Osteoblast (primary cell): ENCODE results near the gene LMAN2L. TPM values are rescaled to one million over a fixed set of nuclear protein-coding genes. Genes with fewer than 3 reads are reported as not detected.

ENCODE experiments used
- DNase-seq: peaks from one replicate; pipeline ENCODE4 v3.0.0; 2011; ENCODE audit warnings: low spot score, mixed read lengths; ENCODE audit not compliant: insufficient read length; ENCODE audit errors: missing footprints
- H2AFZ ChIP-seq: 2 replicates; pipeline ENCODE4 v1.6.0; 2011; ENCODE audit warnings: mild to moderate bottlenecking, low read length
- H3K27ac ChIP-seq: 2 replicates; pipeline ENCODE4 v1.5.1; 2011; ENCODE audit warnings: mild to moderate bottlenecking, low read depth, low read length, moderate library complexity
- H3K27me3 ChIP-seq: 2 replicates; pipeline ENCODE4 v1.6.0; 2012; ENCODE audit warnings: mild to moderate bottlenecking, control low read depth, inconsistent platforms, low read length, moderate library complexity; ENCODE audit not compliant: insufficient read depth
- H3K36me3 ChIP-seq: 2 replicates; pipeline ENCODE4 v1.5.1; 2011; ENCODE audit warnings: mild to moderate bottlenecking, low read length, control low read depth, moderate library complexity; ENCODE audit not compliant: insufficient read depth
- H3K4me1 ChIP-seq: 2 replicates; pipeline ENCODE4 v1.5.1; 2011; ENCODE audit warnings: mild to moderate bottlenecking, low read length, control low read depth, moderate library complexity; ENCODE audit not compliant: insufficient read depth
- H3K4me2 ChIP-seq: 2 replicates; pipeline ENCODE4 v1.6.0; 2011; ENCODE audit warnings: mild to moderate bottlenecking, low read length; ENCODE audit not compliant: insufficient read depth
- H3K4me3 ChIP-seq: fragments of 200-600 bp; sonication (generic); 3 replicates; pipeline ENCODE4 v1.5.1; 2012; ENCODE audit warnings: mild to moderate bottlenecking, low read length, inconsistent platforms; ENCODE audit not compliant: insufficient read depth
- H3K79me2 ChIP-seq: 2 replicates; pipeline ENCODE4 v1.6.0; 2012; ENCODE audit warnings: mild to moderate bottlenecking, low read length, control low read depth, inconsistent platforms; ENCODE audit not compliant: insufficient read depth
- H3K9me3 ChIP-seq: 2 replicates; pipeline ENCODE4 v1.5.1; 2011; ENCODE audit warnings: low read depth, low read length, control low read depth
- H4K20me1 ChIP-seq: 2 replicates; pipeline ENCODE4 v1.6.0; 2012; ENCODE audit warnings: mild to moderate bottlenecking, low read length, control low read depth; ENCODE audit not compliant: insufficient read depth
- total RNA-seq: library from RNA; depleted of rRNA; stranded (reverse); fragments of >200 nt; gene quantifications from 2 replicates; pipeline ENCODE4 v1.2.3, GENCODE V29; 2012
- TF ChIP-seq, protein P1 (sequence below): IDR thresholded peaks from 2 replicates; pipeline ENCODE4 v1.5.1; 2011; ENCODE audit warnings: mild to moderate bottlenecking, low read depth, low read length, moderate library complexity; ENCODE audit errors: extremely low read depth

The LMAN2L gene
- total RNA-seq, 1 donor: 26.4 TPM

DNA sequence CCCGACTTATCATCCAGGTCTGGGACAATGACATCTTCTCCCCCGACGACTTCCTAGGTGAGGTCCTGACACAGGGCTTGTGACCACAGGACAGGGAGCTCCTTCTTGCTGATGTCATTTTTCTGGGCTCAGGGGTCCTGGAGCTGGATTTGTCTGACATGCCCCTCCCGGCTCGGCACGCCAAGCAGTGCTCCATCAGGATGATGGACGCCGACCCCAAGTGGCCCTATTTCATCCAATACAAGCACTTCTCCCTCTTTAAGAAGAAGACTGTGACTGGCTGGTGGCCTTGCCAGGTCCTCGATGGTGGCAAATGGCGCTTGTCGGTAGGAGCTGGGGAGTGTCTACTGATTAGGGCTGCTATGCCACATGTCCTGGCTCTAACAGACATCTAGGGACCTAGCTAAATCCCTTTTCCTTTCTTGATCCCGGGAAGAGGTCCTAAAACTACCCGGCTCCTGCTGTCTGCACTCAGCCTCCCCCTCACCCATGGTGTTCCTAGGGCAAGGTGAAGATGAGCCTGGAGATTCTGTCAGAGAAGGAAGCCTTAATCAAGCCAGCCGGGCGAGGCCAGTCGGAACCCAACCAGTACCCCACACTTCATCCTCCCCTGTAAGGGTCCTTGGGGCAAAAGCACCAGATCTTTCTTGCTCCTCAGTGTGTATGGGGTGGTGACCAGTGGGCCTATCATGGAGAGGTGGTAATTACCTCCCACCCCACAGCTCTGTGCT lies 36.7 kb downstream of the LMAN2L start:
- Histone ChIP-seq H3K4me2 (no peak overlapping the region), H2AFZ (no peak overlapping the region), H3K27ac (no peak overlapping the region), H3K4me3 (no peak overlapping the region), H3K79me2 (no peaks in the 10 kb centered on the region), H3K9me3 (no peaks in the 10 kb centered on the region), H3K4me1 (no peaks in the 10 kb centered on the region), H3K27me3 (no peaks in the 10 kb centered on the region), H4K20me1 (no peaks in the 10 kb centered on the region), H3K36me3 (peaks cover 18% of the 10 kb centered on the region)
- TF ChIP-seq, protein P1, sequence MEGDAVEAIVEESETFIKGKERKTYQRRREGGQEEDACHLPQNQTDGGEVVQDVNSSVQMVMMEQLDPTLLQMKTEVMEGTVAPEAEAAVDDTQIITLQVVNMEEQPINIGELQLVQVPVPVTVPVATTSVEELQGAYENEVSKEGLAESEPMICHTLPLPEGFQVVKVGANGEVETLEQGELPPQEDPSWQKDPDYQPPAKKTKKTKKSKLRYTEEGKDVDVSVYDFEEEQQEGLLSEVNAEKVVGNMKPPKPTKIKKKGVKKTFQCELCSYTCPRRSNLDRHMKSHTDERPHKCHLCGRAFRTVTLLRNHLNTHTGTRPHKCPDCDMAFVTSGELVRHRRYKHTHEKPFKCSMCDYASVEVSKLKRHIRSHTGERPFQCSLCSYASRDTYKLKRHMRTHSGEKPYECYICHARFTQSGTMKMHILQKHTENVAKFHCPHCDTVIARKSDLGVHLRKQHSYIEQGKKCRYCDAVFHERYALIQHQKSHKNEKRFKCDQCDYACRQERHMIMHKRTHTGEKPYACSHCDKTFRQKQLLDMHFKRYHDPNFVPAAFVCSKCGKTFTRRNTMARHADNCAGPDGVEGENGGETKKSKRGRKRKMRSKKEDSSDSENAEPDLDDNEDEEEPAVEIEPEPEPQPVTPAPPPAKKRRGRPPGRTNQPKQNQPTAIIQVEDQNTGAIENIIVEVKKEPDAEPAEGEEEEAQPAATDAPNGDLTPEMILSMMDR: no peak
- DNase-seq: no peak

DNA sequence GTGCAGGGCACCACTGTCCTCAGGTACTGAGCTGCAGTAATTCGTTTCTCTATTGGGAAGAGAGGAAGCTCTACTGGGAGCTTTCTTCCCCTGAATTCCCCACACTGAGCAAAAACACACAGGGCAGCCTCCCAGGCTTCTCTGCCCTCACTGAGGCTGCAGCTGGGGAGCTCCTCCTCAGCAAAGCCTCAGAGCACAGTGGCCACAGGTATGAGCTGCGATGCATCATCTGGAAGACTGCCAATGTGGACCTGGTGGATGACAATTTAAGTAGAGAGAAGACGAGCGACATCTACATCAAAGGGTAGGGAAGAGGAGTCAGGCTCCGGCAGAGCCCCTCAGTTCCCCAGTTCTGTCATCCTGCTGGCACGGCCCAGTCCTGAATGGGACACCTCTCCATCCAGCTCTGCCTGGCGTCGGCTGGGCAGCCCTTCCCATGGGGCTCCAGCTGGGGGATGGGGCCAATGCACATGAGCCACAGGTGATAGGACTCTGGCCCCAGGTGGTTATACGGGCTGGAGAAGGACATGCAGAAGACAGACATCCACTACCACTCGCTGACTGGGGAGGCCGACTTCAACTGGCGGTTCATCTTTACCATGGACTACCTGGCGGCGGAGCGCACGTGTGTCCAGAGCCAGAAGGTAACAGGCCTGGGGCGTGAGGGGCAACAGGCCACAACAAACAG lies 37.6 kb downstream of the LMAN2L start:
- DNase-seq: no peak
- H3K27ac ChIP-seq: no peak overlapping the region
- no peaks in the 10 kb centered on the region for H4K20me1 ChIP-seq
- TF ChIP-seq, protein P1: no peak
- H2AFZ ChIP-seq: no peak overlapping the region
- H3K4me2 ChIP-seq: no peak overlapping the region
- no peak overlapping the region for H3K4me3 ChIP-seq
- H3K4me1 ChIP-seq: no peaks in the 10 kb centered on the region
- H3K9me3 ChIP-seq: no peaks in the 10 kb centered on the region
- H3K36me3 ChIP-seq: peaks cover 8% of the 10 kb centered on the region
- H3K27me3 ChIP-seq: no peaks in the 10 kb centered on the region
- no peaks in the 10 kb centered on the region for H3K79me2 ChIP-seq

DNA sequence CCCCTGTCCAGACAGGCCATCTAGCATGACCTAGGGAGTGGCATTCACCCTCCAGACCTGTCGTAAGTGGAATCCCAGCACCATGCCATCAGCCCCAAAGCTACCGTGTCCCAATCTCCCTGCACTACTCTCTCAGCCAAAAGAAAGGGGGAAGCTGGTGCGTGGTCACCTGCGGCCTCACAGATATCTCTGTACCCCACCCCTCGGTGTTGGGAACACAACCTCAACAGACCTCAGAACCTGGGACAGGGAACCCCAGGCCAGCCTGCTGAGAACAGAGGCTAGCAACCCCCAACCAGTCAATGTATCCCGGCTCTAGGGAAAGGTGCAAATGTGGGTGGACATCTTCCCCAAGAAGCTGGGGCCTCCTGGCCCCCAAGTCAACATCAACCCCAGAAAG lies 38.2 kb downstream of the LMAN2L start:
- no peak for DNase-seq
- no peak overlapping the region for H3K4me2 ChIP-seq
- no peaks in the 10 kb centered on the region for H3K9me3 ChIP-seq
- peaks cover 6% of the 10 kb centered on the region for H3K36me3 ChIP-seq
- H3K27ac ChIP-seq: no peak overlapping the region
- H3K79me2 ChIP-seq: no peaks in the 10 kb centered on the region
- H2AFZ ChIP-seq: no peak overlapping the region
- H4K20me1 ChIP-seq: no peaks in the 10 kb centered on the region
- TF ChIP-seq, protein P1: no peak
- H3K4me1 ChIP-seq: no peaks in the 10 kb centered on the region
- H3K4me3 ChIP-seq: no peak overlapping the region
- H3K27me3 ChIP-seq: no peaks in the 10 kb centered on the region

DNA sequence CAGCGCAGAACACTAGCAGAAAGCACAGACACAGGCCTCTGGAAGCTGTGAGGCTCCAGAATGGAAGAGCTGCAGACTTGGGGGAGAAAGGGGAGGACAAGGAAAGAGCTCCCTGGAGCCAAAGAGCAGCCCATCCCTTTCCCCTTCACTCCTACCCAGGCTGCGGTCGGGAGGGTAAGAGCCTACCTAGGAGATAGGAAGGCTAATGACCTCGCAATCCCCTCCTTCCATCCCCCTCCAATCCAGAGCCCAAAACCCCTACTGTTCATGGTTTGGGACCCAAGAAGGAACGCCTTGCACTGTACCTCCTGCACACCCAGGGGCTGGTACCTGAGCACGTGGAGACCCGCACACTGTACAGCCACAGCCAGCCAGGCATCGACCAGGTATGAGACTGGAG lies 39.8 kb downstream of the LMAN2L start:
- no peaks in the 10 kb centered on the region for H4K20me1 ChIP-seq
- H3K4me2 ChIP-seq: no peak overlapping the region
- no peaks in the 10 kb centered on the region for H3K79me2 ChIP-seq
- TF ChIP-seq, protein P1: no peak
- H3K36me3 ChIP-seq: no peaks in the 10 kb centered on the region
- no peak overlapping the region for H3K4me3 ChIP-seq
- H2AFZ ChIP-seq: no peak overlapping the region
- DNase-seq: no peak
- no peaks in the 10 kb centered on the region for H3K9me3 ChIP-seq
- no peaks in the 10 kb centered on the region for H3K4me1 ChIP-seq
- H3K27me3 ChIP-seq: no peaks in the 10 kb centered on the region
- H3K27ac ChIP-seq: no peak overlapping the region
